ENCODE data around the gene TLE4. TPM values are rescaled to one million over a fixed set of nuclear protein-coding genes. Genes with fewer than 3 reads are reported as not detected.

The TLE4 gene
- polyA plus RNA-seq, 1 of the 3 experiments (the other 2 are of a cell fraction): 40.4 TPM

- Histone ChIP-seq H2AFZ (ENCODE audit: low read depth) (no peak overlapping the region), H4K20me1 (ENCODE audit: insufficient read depth) (peaks cover 36% of the 10 kb centered on the region), H3F3A (replicated peaks; ENCODE audit: insufficient read depth) (no peaks in the 10 kb centered on the region), H3K9me3 (no peaks in the 10 kb centered on the region), H3K9me2 (no peaks in the 10 kb centered on the region), H3K27me3 (ENCODE audit: insufficient read depth) (no peaks in the 10 kb centered on the region), H3K4me1 (ENCODE audit: control insufficient read depth in 1 of 2, insufficient read depth in 2 of 2, low read depth in 1 of 2, low read length in 1 of 2) (peaks cover 17% of the 10 kb centered on the region in 2 experiments; a peak in 3 of 4 replicates), H3K79me2 (ENCODE audit: insufficient read depth) (peaks cover 91% of the 10 kb centered on the region), H3K9ac (no peak overlapping the region), H3K4me3 (ENCODE audit: low read depth in 2 of 2, low read length in 1 of 2) (no peak overlapping the region), H3K36me3 (replicated peaks in 1 of 2; ENCODE audit: control insufficient read depth in 1 of 2, insufficient read depth in 2 of 2, low read length in 1 of 2) (peaks cover 31 to 52% of the 10 kb centered on the region in 2 experiments), H3K27ac (ENCODE audit: low read depth in 2 of 2, low read length in 1 of 2) (no peak overlapping the region; a peak in 1 of 4 replicates), H3K4me2 (no peak overlapping the region)
- WGBS (ENCODE audit: low lambda C conversion rate): 84% methylated on average over 2 of the region's 2 CpGs
- DNase-seq: no peak
- ChIA-PET CTCF (interaction anchor here (0.8 to 1.5 kb wide), 2 partner anchors 10 to 17 kb away, joined by 3 to 5 read pairs; no protein-coding TSS in a partner anchor), POLR2A (no interaction called here)
- no peak for TF ChIP-seq SIN3A (IDR thresholded peaks at IDR 0.05; ENCODE audit: borderline replicate concordance, low read depth, low read length)
- TF ChIP-seq CHD2 (IDR thresholded peaks at IDR 0.05; ENCODE audit: low read length, partially characterized antibody): no peak
- TF ChIP-seq, protein P1, sequence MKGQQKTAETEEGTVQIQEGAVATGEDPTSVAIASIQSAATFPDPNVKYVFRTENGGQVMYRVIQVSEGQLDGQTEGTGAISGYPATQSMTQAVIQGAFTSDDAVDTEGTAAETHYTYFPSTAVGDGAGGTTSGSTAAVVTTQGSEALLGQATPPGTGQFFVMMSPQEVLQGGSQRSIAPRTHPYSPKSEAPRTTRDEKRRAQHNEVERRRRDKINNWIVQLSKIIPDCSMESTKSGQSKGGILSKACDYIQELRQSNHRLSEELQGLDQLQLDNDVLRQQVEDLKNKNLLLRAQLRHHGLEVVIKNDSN (IDR thresholded peaks at IDR 0.05; ENCODE audit: borderline replicate concordance, low read depth): no peak
- TF ChIP-seq TAF1 (IDR thresholded peaks at IDR 0.05; ENCODE audit: borderline replicate concordance, low read depth, low read length): no peak
- TF ChIP-seq RCOR1 (IDR thresholded peaks at IDR 0.05; ENCODE audit: low read length): no peak
- no peak for TF ChIP-seq MEF2A (IDR thresholded peaks at IDR 0.05; ENCODE audit: borderline replicate concordance, low read depth)
- no peak for TF ChIP-seq YY1 (IDR thresholded peaks at IDR 0.05; ENCODE audit: low read depth)
- TF ChIP-seq POLR2AphosphoS5 (IDR thresholded peaks at IDR 0.05; ENCODE audit: low read depth, low read length): no peak
- no peak for TF ChIP-seq GABPA (IDR thresholded peaks at IDR 0.05; ENCODE audit: low read depth)
- no peak for TF ChIP-seq EZH2phosphoT487 (IDR thresholded peaks at IDR 0.05; ENCODE audit: borderline replicate concordance, low read depth)
- no peak for TF ChIP-seq FOXM1 (IDR thresholded peaks at IDR 0.05; ENCODE audit: low read depth)
- no peak for TF ChIP-seq NRF1 (IDR thresholded peaks at IDR 0.05; ENCODE audit: low read depth, low read length)
- no peak for TF ChIP-seq JUND (IDR thresholded peaks at IDR 0.05)
- no peak for TF ChIP-seq FOSL2 (IDR thresholded peaks at IDR 0.05; ENCODE audit: borderline replicate concordance, low read depth)
- TF ChIP-seq ZBTB33 (IDR thresholded peaks at IDR 0.05; ENCODE audit: borderline replicate concordance, low read depth): no peak
- TF ChIP-seq, protein P2, sequence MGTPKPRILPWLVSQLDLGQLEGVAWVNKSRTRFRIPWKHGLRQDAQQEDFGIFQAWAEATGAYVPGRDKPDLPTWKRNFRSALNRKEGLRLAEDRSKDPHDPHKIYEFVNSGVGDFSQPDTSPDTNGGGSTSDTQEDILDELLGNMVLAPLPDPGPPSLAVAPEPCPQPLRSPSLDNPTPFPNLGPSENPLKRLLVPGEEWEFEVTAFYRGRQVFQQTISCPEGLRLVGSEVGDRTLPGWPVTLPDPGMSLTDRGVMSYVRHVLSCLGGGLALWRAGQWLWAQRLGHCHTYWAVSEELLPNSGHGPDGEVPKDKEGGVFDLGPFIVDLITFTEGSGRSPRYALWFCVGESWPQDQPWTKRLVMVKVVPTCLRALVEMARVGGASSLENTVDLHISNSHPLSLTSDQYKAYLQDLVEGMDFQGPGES (IDR thresholded peaks at IDR 0.05; ENCODE audit: low read depth, low read length): no peak
- TF ChIP-seq, protein P3, sequence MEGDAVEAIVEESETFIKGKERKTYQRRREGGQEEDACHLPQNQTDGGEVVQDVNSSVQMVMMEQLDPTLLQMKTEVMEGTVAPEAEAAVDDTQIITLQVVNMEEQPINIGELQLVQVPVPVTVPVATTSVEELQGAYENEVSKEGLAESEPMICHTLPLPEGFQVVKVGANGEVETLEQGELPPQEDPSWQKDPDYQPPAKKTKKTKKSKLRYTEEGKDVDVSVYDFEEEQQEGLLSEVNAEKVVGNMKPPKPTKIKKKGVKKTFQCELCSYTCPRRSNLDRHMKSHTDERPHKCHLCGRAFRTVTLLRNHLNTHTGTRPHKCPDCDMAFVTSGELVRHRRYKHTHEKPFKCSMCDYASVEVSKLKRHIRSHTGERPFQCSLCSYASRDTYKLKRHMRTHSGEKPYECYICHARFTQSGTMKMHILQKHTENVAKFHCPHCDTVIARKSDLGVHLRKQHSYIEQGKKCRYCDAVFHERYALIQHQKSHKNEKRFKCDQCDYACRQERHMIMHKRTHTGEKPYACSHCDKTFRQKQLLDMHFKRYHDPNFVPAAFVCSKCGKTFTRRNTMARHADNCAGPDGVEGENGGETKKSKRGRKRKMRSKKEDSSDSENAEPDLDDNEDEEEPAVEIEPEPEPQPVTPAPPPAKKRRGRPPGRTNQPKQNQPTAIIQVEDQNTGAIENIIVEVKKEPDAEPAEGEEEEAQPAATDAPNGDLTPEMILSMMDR (IDR thresholded peaks at IDR 0.05): no peak
- TF ChIP-seq FOXJ3 (CRISPR knock-in tag; IDR thresholded peaks at IDR 0.05): no peak
- no peak for TF ChIP-seq RAD21 (IDR thresholded peaks at IDR 0.05; ENCODE audit: low read length)
These were observed 58.0 kb downstream of the TLE4 start for GRCh38 chr9:79629721-79630120.

Measured in SK-N-SH (cell line).